GM18907 (cell line): ENCODE measurements around the gene HES4.
"Not testable (repeated sequence)": the region's sequence is repeated elsewhere in the genome, so short reads cannot be mapped to it uniquely, and the experiment has no call there.

Experiments
- ATAC-seq: cut with Tn5 transposase; IDR thresholded peaks from one replicate; pipeline ENCODE4 v1.9.1; 2021; ENCODE audit warnings: mild to moderate bottlenecking, moderate library complexity; ENCODE audit not compliant: unreplicated experiment

Gene HES4

GRCh38 chr1:1033731-1034438 lies 34.0 kb upstream of the HES4 start:
- ATAC-seq, result no peak

GRCh38 chr1:1033009-1033587 lies 33.2 kb upstream of the HES4 start:
- peak; percentile 81 for ATAC-seq

- peak; percentile 18 for ATAC-seq
These were observed 32.5 kb upstream of the HES4 start for GRCh38 chr1:1032424-1032823.

- peak; percentile 11 for ATAC-seq
These were observed 31.9 kb upstream of the HES4 start for GRCh38 chr1:1031659-1032235.

- not testable (repeated sequence) for ATAC-seq
These were observed 31.2 kb upstream of the HES4 start for GRCh38 chr1:1030867-1031658.

- no peak for ATAC-seq
These were observed 27.9 kb upstream of the HES4 start for GRCh38 chr1:1027791-1028190.

GRCh38 chr1:1026599-1027413 lies 26.9 kb upstream of the HES4 start:
- ATAC-seq, result no peak

GRCh38 chr1:1025730-1026129 lies 25.8 kb upstream of the HES4 start:
- ATAC-seq, result no peak

- ATAC-seq, result no peak
These were observed 25.1 kb upstream of the HES4 start for GRCh38 chr1:1024771-1025699.

GRCh38 chr1:1024149-1024770 lies 24.4 kb upstream of the HES4 start:
- ATAC-seq, result no peak

- no peak for ATAC-seq
These were observed 23.8 kb upstream of the HES4 start for GRCh38 chr1:1023700-1024099.

GRCh38 chr1:1022302-1023009 lies 22.6 kb upstream of the HES4 start:
- no peak for ATAC-seq

- ATAC-seq, result no peak
These were observed 22.0 kb upstream of the HES4 start for GRCh38 chr1:1021920-1022259.

GRCh38 chr1:1021010-1021919 lies 21.4 kb upstream of the HES4 start:
- ATAC-seq, result no peak

GRCh38 chr1:1020415-1021009 lies 20.6 kb upstream of the HES4 start:
- peak; percentile 12 for ATAC-seq

- ATAC-seq, result peak; percentile 29
These were observed 20.1 kb upstream of the HES4 start, which contains the start of gene AGRN for GRCh38 chr1:1020000-1020404. TSS of gene AGRN (plus strand) at chr1:1020120. CDS start at chr1:1020173, 53 bp downstream.
